ENCODE results near the gene PVALEF.
"Not testable (repeated sequence)": the region's sequence is repeated elsewhere in the genome, so short reads cannot be mapped to it uniquely, and the experiment has no call there.

DNA sequence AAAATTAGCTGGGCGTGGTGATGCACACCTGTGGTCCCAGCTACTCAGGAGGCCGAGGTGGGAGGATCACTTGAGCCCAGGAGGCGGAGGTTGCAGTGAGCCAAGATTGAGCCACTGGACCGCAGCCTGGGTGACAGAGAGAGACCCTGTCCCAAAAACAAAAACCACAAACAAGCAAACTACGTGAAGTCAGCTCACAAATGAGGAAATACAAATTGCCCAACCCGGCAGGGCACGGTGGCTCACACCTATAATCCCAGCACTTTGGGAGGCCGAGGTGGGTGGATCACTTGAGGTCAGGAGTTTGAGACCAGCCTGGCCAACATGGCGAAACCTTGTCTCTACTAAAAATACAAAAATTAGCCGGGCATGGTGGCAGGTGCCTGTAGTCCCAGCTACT lies 19.1 kb upstream of the PVALEF start:
- not testable (repeated sequence) for TF ChIP-seq PAX5 (IDR thresholded peaks at IDR 0.05; ENCODE audit: insufficient read depth, low read length, severe bottlenecking); POLR2A (IDR thresholded peaks at IDR 0.05; ENCODE audit: low read depth, low read length); TAF1 (IDR thresholded peaks at IDR 0.05; ENCODE audit: low read depth, low read length); POLR2AphosphoS5 (IDR thresholded peaks at IDR 0.05; ENCODE audit: low read depth, low read length); SPI1 (IDR thresholded peaks at IDR 0.05; ENCODE audit: low read depth, low read length); POU2F2 (IDR thresholded peaks at IDR 0.05; ENCODE audit: low read depth, low read length)

Measured in GM12891 (cell line).